GM12864 (cell line): ENCODE results near the gene BCDIN3D.

Experiments used
- DNase-seq: peaks from one replicate; pipeline ENCODE4 v3.0.0-alpha.2; 2011; ENCODE audit warnings: low read depth
- H3K4me3 ChIP-seq: 2 replicates; pipeline ENCODE4 v1.5.1; 2011; ENCODE audit warnings: mild to moderate bottlenecking, low read depth, low read length, control low read depth
- TF ChIP-seq, protein P1 (sequence below): IDR thresholded peaks from 2 replicates; pipeline ENCODE4 v1.5.1; 2011; ENCODE audit warnings: low read depth, mild to moderate bottlenecking, moderate library complexity, low read length, control low read depth, inconsistent platforms; ENCODE audit errors: missing control alignments

Gene BCDIN3D

DNA sequence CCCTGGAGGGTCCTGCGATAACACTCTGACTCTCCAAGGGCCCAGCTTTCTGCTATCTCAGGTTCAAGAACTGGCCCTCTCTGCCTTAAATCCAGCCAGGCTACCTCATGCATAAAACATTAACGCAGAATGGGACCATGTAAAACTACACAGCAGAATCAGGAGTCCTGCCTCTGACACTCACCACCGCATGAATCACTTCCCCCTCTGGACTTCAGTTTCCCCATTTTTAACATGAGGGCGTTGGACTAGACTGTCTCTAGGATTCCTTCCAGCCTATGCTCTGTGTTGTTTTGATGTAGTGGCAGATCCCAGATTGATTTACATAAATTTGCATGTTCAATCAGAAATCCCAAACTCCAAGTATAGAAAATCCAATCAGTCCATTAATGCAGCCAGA, 18.0 kb downstream of the BCDIN3D start:
- no peak overlapping the region for H3K4me3 ChIP-seq
- DNase-seq: no peak
- TF ChIP-seq, protein P1, sequence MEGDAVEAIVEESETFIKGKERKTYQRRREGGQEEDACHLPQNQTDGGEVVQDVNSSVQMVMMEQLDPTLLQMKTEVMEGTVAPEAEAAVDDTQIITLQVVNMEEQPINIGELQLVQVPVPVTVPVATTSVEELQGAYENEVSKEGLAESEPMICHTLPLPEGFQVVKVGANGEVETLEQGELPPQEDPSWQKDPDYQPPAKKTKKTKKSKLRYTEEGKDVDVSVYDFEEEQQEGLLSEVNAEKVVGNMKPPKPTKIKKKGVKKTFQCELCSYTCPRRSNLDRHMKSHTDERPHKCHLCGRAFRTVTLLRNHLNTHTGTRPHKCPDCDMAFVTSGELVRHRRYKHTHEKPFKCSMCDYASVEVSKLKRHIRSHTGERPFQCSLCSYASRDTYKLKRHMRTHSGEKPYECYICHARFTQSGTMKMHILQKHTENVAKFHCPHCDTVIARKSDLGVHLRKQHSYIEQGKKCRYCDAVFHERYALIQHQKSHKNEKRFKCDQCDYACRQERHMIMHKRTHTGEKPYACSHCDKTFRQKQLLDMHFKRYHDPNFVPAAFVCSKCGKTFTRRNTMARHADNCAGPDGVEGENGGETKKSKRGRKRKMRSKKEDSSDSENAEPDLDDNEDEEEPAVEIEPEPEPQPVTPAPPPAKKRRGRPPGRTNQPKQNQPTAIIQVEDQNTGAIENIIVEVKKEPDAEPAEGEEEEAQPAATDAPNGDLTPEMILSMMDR: no peak

DNA sequence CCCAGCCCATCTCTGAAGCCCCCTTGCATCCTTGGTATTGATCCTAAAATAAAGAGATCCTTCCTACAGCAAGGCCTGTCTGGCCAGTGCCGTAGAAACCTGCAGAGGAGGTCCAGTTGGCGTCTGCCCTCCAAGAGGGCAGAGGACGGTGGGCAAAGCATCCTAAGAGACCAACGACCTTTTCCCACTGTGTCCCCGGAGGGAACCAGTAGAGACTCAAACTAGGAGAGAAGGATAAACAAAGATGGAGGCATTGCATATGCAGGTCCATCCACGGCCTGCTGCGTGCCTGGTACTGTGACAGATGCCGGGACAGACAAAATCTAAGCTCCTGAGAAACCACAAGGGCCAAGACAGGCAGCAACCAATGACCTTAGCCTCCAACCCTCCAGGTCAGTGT, 18.5 kb downstream of the BCDIN3D start:
- TF ChIP-seq, protein P1: no peak
- H3K4me3 ChIP-seq: no peak overlapping the region
- DNase-seq: no peak

DNA sequence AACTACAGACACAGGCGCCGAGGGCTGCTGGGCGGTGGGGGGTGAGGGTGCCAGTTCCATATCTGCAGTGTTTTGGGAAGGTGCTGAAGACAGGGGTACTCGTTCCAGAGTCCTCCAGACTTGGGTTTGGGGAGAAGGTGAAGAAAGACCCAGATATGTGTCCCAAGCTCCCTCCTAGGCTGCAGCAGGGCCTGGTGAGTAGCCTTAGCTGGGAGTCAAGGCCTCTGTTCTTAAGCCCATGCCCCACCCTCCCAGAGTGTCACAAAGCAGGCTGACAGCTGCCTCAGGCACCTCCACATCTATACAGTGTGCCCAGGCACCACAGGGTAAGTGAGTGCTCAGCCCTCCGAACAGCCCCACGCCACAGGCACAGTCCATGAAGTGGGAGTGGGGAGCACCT, 19.0 kb downstream of the BCDIN3D start:
- H3K4me3 ChIP-seq: no peak overlapping the region
- TF ChIP-seq, protein P1: no peak
- no peak for DNase-seq

DNA sequence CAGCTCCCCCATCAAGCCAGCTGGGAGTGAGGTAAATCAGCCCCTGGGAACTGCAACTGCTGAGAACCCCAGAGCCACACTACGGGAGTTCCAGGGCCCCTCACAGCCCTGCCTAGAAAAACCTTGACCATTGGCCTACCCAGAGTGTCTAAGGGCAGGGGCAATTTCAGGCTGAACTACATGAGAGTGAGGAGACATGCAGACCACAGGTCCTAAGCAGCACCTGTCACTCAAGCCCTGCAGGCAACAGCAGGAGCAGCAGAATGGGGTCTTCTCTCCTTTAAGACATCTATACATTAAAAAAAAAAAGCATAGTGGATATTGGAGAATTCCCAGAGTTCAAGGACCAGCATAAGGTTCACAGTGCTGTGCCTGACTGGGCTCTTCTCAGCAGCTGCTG, 19.6 kb downstream of the BCDIN3D start:
- TF ChIP-seq, protein P1: no peak
- H3K4me3 ChIP-seq: no peak overlapping the region
- no peak for DNase-seq

DNA sequence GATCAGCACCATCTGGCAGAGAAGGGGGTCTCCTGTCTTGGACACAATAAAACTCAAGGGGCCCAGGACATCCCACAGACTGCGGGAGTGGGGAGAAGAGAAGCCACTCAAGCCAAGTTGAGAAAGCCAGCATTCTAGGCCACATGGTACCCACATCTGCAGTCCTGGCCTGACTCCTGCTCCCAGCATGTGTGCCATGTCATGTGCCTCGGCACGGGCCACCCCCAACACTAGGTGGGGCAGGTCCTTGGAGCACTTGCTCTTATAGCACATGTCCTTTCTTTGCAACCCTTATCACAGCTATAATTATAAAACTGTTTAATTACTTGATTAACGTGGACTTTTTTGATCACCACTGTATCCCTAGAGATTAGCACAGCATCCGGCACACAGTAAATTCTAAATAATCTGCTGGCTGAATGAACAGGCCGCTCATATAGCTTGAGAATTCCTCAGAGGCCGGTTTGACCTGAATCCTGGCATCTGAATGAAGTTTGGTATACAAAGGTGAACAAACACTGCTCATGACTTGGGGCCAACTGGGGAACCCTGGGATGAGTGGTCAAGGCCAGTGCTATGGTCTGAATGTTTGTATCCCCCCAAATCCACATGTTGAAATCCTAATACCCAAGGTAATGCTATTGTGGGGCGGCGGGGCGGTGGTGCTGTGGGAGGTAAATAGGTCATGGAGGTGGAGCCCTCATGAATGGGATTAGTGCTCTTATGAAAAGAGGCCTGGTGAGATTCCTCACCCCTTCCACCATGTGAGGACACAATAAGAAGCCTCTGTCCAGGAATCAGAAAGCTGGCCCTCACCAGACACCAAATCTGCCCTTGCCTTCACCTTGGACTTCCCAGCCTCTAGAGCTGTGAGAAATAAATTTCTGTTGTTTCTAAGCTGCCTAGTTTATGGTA, 21.3 kb downstream of the BCDIN3D start:
- TF ChIP-seq, protein P1: no peak

DNA sequence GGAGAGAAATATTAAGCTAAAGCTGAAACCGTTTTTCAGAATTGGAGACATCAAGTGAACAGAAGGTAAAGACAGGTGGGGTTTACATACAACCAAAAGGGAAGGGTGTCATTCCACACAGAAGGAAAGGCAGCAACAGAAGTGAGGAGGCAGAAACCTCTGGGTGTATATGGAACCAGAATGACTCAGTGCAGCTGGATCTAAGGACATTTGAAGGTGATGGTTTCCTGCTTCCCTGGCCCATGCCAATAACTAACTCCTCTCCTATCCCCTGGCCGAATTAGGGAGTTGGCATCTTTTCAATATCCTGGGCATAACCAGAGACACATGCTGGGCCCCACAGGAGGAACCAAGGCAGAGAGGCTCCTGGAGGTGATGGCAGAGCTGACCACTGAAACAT, 23.1 kb downstream of the BCDIN3D start:
- TF ChIP-seq, protein P1: no peak
- DNase-seq: no peak
- no peak overlapping the region for H3K4me3 ChIP-seq

More for the DNA sequence above, 21.3 kb downstream of the BCDIN3D start:
- H3K4me3 ChIP-seq: no peak overlapping the region
- DNase-seq: no peak
